Measurements from ENCODE around the gene PTX3.

PTX3 gene

GRCh38 chr3:157423337-157423736 lies 13.3 kb upstream of the PTX3 start:
- no peak for DNase-seq

GRCh38 chr3:157427901-157428300 lies 8.7 kb upstream of the PTX3 start:
- DNase-seq = no peak

- DNase-seq = no peak
Measured at GRCh38 chr3:157428853-157429252, 7.8 kb upstream of the PTX3 start.

- DNase-seq = no peak
Measured at GRCh38 chr3:157429708-157430107, 6.9 kb upstream of the PTX3 start.

GRCh38 chr3:157438194-157438730 lies 1.6 kb downstream of the PTX3 start:
- peak in 3 of 51 donors; percentile 9 to 30 (median 22) for DNase-seq

- no peak for DNase-seq
Measured at GRCh38 chr3:157441102-157441624, 4.5 kb downstream of the PTX3 start.

GRCh38 chr3:157442729-157443128 lies 6.1 kb downstream of the PTX3 start:
- DNase-seq = no peak

- DNase-seq = no peak
Measured at GRCh38 chr3:157443905-157444796, 7.5 kb downstream of the PTX3 start.

GRCh38 chr3:157444797-157445184 lies 8.1 kb downstream of the PTX3 start:
- no peak for DNase-seq

GRCh38 chr3:157445857-157446256 lies 9.2 kb downstream of the PTX3 start:
- no peak for DNase-seq

GRCh38 chr3:157447026-157447694 lies 10.5 kb downstream of the PTX3 start:
- DNase-seq = peak in 1 of 51 donors; percentile 1

- DNase-seq = no peak
Measured at GRCh38 chr3:157452097-157452496, 15.4 kb downstream of the PTX3 start.

GRCh38 chr3:157453824-157454223 lies 17.2 kb downstream of the PTX3 start:
- no peak for DNase-seq

GRCh38 chr3:157459706-157460105 lies 23.1 kb downstream of the PTX3 start:
- DNase-seq = no peak

GRCh38 chr3:157460253-157460652 lies 23.6 kb downstream of the PTX3 start:
- no peak for DNase-seq

GRCh38 chr3:157463816-157464215 lies 27.2 kb downstream of the PTX3 start:
- DNase-seq = no peak

GRCh38 chr3:157464321-157464720 lies 27.7 kb downstream of the PTX3 start:
- DNase-seq = no peak

- no peak for DNase-seq
Measured at GRCh38 chr3:157465741-157466140, 29.1 kb downstream of the PTX3 start.

- no peak for DNase-seq
Measured at GRCh38 chr3:157467200-157467599, 30.6 kb downstream of the PTX3 start.

- no peak for DNase-seq
Measured at GRCh38 chr3:157469561-157470294, 33.1 kb downstream of the PTX3 start.

GRCh38 chr3:157471064-157471463 lies 34.4 kb downstream of the PTX3 start:
- DNase-seq = no peak

- no peak for DNase-seq
Measured at GRCh38 chr3:157472648-157473047, 36.0 kb downstream of the PTX3 start.
